Gastrocnemius medialis (tissue), 4 donors: Measurements from ENCODE around the gene CWC15. TPM values are rescaled to one million over a fixed set of nuclear protein-coding genes. Genes with fewer than 3 reads are reported as not detected.
"Not testable (repeated sequence)": the region's sequence is repeated elsewhere in the genome, so short reads cannot be mapped to it uniquely, and the experiment has no call there.

ENCODE experiments used
- ATAC-seq, 2 donors: fragments of 150-250 bp; one replicate each; pipeline ENCODE4 v1.9.1; 2016
- DNase-seq, 2 donors: peaks; one replicate each; pipeline ENCODE4 v3.0.0-alpha.2; 2019
- H3K27ac ChIP-seq, 4 donors: fragments of 200-600 bp; sonication (generic); 1 replicate in 1 of 4; 2 replicates in 3 of 4; pipeline ENCODE4 v1.5.1; 2016 to 2018; ENCODE audit warnings: mild to moderate bottlenecking in 2 of 4, moderate library complexity in 1 of 4
- H3K27me3 ChIP-seq, 3 donors: fragments of 200-600 bp; sonication (generic) in 2 of 3; 1 replicate in 1 of 3; 2 replicates in 2 of 3; pipeline versions ENCODE4 v1.5.1 to v1.6.0; 2016 to 2019; ENCODE audit warnings: mild to moderate bottlenecking in 1 of 3, moderate library complexity in 1 of 3
- H3K36me3 ChIP-seq, 2 donors: fragments of 200-600 bp; sonication (generic) in 1 of 2; one replicate each; pipeline ENCODE4 v1.5.1; 2017 to 2018
- H3K4me1 ChIP-seq, 2 donors: fragments of 200-600 bp; sonication (generic) in 1 of 2; one replicate each; pipeline ENCODE4 v1.5.1; 2016 to 2017; ENCODE audit warnings: mild to moderate bottlenecking in 2 of 2
- H3K4me3 ChIP-seq, 4 donors: fragments of 200-600 bp; sonication (generic) in 3 of 4; 1 replicate in 1 of 4; 2 replicates in 3 of 4; pipeline ENCODE4 v1.5.1; 2016 to 2019; ENCODE audit warnings: mild to moderate bottlenecking in 2 of 4
- H3K9me3 ChIP-seq, 3 donors: fragments of 200-600 bp; sonication (generic) in 2 of 3; 1 replicate in 1 of 3; 2 replicates in 2 of 3; pipeline ENCODE4 v1.5.1; 2016 to 2019
- CTCF ChIP-seq, 5 experiments: fragments of 450-650 bp in 3 of 5; fragments of 200-600 bp in 2 of 5; sonication (generic) in 2 of 5; IDR thresholded peaks in 4 of 5; conservative IDR thresholded peaks in 1 of 5; 1 replicate in 4 of 5; 2 replicates in 1 of 5; pipeline ENCODE4 v1.5.1; 2016 to 2019; ENCODE audit warnings: antibody characterized with exemption in 5 of 5, mild to moderate bottlenecking in 3 of 5, moderate library complexity in 3 of 5
- POLR2A ChIP-seq, 2 donors: fragments of 450-650 bp; IDR thresholded peaks; one replicate each; pipeline ENCODE4 v1.6.1; 2017; ENCODE audit warnings: antibody characterized with exemption in 2 of 2, mild to moderate bottlenecking in 2 of 2, moderate library complexity in 2 of 2
- in situ Hi-C, 4 donors: fragments of 200-750 bp; cut with MboI; loops; one replicate each; pipeline versions ENCODE4 v1.15.0 to v1.8.0; 2017; ENCODE audit warnings: low sequenced_read_pairs in 4 of 4
- intact Hi-C: fragments of 100-400 bp; cut with DNase I; formaldehyde crosslinking; loops from one replicate; pipeline ENCODE4 v1.15.1; 2023; ENCODE audit warnings: low total_unique reads
- total RNA-seq, 4 donors: library from RNA; depleted of rRNA; stranded (reverse); fragments of >200 nt; gene quantifications; one replicate each; pipeline versions ENCODE4 v1.1.0 to v1.2.3, GENCODE V29; 2016

Gene CWC15
- total RNA-seq, 4 donors from 2014 or later, result 53.9 to 69.5 (median 60.5) TPM

GRCh38 chr11:94922321-94923003 is 50.9 kb downstream of the CWC15 start:
- Histone ChIP-seq H3K27me3 (no peaks in the 10 kb centered on the region), H3K36me3 (no peaks in the 10 kb centered on the region), H3K27ac (no peak overlapping the region), H3K4me1 (peaks cover 4 to 10% of the 10 kb centered on the region in 2 donors), H3K9me3 (no peaks in the 10 kb centered on the region), H3K4me3 (no peak overlapping the region)
- in situ Hi-C loops (loop anchor here in 1 of 4 donors (25.0 kb wide), 1 partner anchor 110 kb away; no protein-coding TSS in a partner anchor), intact Hi-C loops (no loop called here)
- no peak for ATAC-seq
- DNase-seq, result no peak
- no peak for TF ChIP-seq POLR2A (IDR thresholded peaks at IDR 0.05)
- no peak for TF ChIP-seq CTCF (IDR thresholded peaks at IDR 0.05 in 4 of 5, conservative IDR thresholded peaks at IDR 0.05 in 1 of 5)

- Histone ChIP-seq H3K36me3 (no peaks in the 10 kb centered on the region), H3K4me1 (no peaks in the 10 kb centered on the region), H3K27me3 (no peaks in the 10 kb centered on the region), H3K9me3 (no peaks in the 10 kb centered on the region), H3K27ac (no peak overlapping the region), H3K4me3 (no peak overlapping the region)
- no peak for ATAC-seq
- intact Hi-C loops, result no loop called here
- in situ Hi-C loops, result loop anchor here in 1 of 4 donors (25.0 kb wide), 1 partner anchor 108 kb away; no protein-coding TSS in a partner anchor
- DNase-seq, result no peak
- TF ChIP-seq CTCF (IDR thresholded peaks at IDR 0.05 in 4 of 5, conservative IDR thresholded peaks at IDR 0.05 in 1 of 5) (no peak), POLR2A (IDR thresholded peaks at IDR 0.05) (no peak)
Measured at GRCh38 chr11:94920311-94920710, 53.0 kb downstream of the CWC15 start.

- ATAC-seq, H3K4me1 ChIP-seq, H3K27me3 ChIP-seq, H3K9me3 ChIP-seq, intact Hi-C loops, DNase-seq, H3K4me3 ChIP-seq, H3K27ac ChIP-seq, H3K36me3 ChIP-seq: not testable (repeated sequence)
- in situ Hi-C loops, result loop anchor here in 1 of 4 donors (25.0 kb wide), 1 partner anchor 102 kb away; no protein-coding TSS in a partner anchor
Measured at GRCh38 chr11:94913718-94914394, 59.5 kb downstream of the CWC15 start.

- intact Hi-C loops, result no loop called here
- TF ChIP-seq POLR2A (IDR thresholded peaks at IDR 0.05) (no peak), CTCF (IDR thresholded peaks at IDR 0.05 in 4 of 5, conservative IDR thresholded peaks at IDR 0.05 in 1 of 5) (no peak)
- Histone ChIP-seq H3K4me1 (no peaks in the 10 kb centered on the region), H3K27me3 (no peaks in the 10 kb centered on the region), H3K36me3 (no peaks in the 10 kb centered on the region), H3K27ac (no peak overlapping the region), H3K4me3 (no peak overlapping the region), H3K9me3 (no peaks in the 10 kb centered on the region)
- DNase-seq (no peak), ATAC-seq (no peak)
- in situ Hi-C loops, result loop anchor here in 1 of 4 donors (25.0 kb wide), 1 partner anchor 101 kb away; no protein-coding TSS in a partner anchor
Measured at GRCh38 chr11:94912806-94913205, 60.5 kb downstream of the CWC15 start.

Other genes with a start within 250 kb of the CWC15 start
- gene AMOTL1, start 205.2 kb downstream of the CWC15 start, total RNA-seq, result 100 to 1,000 TPM; 150 to 393 (median 244) TPM
- 1 to 10 TPM in 1 of 4 donors, under 1 TPM in 3; 0.12 to 1.5 (median 0.56) TPM for gene KDM4D, start 153 bp upstream of the CWC15 start, total RNA-seq
- not detected for gene KDM4E, start 51.7 kb upstream of the CWC15 start, total RNA-seq
- not detected for gene KDM4F, start 75.9 kb upstream of the CWC15 start, total RNA-seq
- 10 to 100 TPM; 18.2 to 31.0 (median 21.5) TPM for gene SRSF8, start 93.4 kb upstream of the CWC15 start, total RNA-seq
- 10 to 100 TPM; 17.5 to 35.2 (median 27.6) TPM for gene ENDOD1, start 116.3 kb upstream of the CWC15 start, total RNA-seq